Measurements from ENCODE around the gene SUSD1.
"Not testable (repeated sequence)": the region's sequence is repeated elsewhere in the genome, so short reads cannot be mapped to it uniquely, and the experiment has no call there.

SUSD1 gene

DNA sequence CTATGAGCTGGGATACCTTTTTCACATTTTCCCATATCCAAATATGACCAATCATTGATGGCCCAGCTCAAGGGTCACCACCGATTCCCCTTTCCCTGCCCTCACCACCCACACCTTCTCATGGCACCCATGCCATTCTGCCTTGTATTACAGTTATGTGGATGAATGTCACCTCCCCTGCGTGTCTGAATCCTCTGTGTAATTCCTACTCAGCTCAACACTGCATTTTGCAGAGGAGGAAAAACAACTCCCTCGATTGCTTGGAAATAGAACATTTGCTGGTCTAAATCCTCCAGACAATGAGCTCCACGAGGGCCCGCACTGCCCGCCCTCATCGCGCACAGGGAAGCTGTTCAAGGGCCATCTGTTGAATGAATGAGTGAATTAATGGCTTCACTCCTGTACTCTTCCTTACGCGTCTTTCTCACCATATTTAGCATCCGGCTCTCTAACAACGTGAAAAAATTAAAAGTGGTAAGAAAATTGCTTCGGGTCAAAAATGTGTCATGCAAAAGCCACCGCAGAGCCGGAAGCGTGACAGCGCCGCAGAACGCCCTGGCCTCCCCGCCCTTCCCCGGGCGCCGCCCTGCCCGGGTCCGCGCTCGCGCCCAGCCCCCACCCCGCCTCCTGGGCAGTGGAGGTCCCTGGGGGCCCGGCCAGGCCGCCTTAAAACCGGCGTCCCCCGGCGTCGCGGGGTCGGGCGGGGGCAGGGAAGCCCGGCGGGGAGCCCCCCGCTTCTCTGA is 704 bp downstream of the SUSD1 start:
- DNase-seq: peak in 12 of 51 donors; percentile 2 to 40 (median 16)

DNA sequence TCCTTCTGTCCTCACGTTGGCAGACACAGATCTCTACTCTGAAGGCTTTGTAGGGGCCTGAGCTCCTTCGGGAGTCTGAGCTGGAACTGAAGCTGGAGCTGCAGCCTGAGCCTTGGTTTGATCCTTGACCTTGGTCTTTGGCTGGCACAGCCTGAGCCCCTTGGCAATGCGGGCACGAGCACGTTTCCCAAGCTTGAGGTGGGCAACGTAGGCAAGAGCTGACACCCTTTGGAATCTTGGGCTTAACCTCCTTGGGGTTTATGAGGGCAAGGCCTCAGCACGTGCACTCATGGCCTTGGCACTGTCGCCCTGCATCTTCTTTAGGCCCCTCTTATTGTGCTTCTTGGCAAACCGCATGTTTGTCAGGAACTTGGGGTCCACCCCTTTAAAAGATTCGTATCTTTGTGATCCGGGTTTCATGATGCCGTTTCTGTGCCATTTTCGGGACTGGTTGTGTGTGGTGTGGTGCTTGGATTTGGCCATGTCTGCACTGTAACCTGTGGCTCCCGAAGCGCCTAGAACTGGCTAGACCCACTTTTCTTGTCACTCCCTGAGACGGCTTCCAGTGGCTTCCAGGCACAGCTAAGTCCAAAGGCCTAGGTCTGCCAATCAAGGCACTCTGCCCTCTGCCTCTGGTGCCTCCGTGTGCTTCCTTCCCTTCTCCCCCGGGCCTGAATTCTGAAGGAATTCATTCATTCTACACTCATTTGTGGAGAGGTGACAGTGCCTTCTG is 1.4 kb downstream of the SUSD1 start:
- no peak for DNase-seq

DNA sequence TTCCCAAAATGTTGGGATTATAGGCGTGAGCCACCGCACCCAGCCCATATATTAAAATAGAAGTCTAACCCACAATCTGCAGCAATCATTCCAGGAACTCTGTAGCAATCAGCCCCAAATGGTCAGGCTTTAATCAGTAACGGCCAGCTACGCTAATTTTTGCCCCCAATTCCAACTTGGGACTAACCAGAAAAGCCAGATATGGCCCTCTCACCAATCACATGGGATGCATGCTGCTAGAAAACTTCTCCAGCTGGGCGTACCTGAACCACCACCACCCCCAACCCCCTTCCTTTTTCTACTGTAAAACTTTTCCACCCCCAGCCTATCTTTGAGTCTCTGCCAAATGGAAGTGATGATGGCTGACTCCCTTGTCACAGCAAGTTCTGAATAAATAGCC is 4.1 kb downstream of the SUSD1 start:
- DNase-seq: no peak

DNA sequence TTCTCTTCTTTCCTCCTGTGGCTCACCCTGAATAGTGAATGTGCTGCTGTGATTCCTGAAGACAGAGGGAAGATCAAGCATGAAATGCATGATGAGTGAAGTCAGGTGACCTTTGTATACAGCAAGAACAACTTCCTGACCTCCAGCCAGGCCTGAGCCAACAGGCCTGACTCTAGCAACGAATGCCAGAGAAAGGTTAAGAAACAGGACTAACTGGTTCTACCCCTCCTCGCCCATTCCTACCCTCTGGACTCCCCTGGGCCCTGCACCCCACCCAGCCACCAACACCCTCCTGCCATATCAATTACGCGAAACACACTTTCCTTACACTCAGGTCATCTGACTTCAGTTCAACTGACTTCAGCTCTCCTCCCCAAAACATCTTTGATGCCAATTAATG is 4.9 kb downstream of the SUSD1 start:
- no peak for DNase-seq

DNA sequence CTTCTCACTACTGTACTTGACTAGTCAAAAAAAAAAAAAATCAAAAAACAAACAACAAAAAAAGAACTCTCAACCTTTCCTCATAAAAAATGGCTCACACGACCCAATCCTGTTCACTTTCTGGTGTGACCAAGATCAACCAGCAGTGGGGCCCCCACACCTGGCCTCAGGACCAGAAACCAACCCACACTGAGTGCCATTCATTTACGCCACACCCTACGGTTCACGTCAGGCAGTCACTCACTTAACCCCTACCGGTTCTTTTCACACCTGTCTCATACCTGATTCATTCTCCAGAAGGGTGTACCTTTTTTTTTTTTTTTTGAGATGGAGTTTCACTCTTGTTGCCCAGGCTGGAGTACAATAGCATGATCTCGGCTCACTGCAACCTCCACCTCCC is 5.7 kb downstream of the SUSD1 start:
- no peak for DNase-seq

DNA sequence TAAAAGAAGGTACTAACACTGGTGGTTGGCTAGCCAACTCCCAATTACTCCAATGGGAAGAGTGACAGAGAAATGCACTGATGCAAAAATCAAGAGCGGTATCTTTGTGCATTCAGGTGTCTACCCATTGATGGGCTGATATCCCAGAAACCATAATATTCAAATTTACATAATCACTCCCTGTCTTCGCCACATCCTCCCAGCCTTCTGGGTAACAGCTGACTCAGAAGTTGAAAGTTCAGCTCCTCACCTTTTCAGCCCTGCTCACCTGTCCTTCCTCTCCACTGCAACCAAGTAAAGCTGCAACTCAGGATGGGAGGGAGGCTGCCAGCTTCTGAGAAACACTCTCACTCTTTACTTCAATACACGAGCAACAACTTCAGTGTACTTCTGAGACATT is 6.9 kb downstream of the SUSD1 start:
- DNase-seq: no peak

DNA sequence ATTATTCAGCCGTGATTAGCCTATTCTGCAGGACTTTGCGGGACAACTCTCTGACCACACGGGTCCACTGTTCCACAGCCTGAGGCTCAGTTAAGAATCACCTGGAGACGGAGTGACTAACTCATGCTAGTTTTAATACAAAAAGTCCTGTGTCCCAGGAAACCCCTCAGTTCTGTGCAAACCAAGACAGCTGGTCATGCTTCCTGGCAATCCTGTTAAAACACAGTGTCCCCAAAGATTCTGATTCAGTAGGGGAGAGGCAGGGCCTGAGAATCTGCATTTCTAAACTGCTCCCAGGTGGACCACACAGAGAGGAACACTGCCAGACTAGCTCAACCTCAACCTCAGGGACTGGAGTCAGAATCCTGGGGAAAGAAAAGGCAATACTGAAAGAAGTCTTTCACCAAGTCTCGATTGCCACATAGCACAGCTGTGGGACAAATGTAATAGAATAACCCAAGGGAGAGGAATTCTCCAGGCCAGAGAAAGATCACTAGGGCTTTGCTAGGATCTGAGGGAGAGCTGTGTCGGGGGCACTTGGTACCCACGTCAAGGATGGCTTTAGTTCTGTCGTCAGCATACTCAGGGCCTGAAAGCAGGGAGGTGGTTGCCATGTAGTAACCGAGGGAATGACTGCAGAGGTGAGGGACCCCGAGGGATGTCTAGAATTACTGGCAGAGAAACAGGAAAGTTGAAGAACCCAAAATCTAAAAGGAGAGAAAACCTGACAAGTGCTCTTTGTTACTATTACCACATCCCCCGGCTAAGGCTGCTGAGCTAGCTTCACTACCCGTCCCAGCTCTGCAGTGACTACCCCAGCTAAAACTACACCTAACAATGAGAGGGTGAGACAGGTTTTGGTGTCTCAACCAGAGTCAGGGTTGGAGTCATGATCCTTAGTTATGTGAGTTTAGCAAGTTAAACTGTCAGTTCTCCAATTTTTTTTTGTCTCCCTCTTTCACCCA is 8.6 kb downstream of the SUSD1 start:
- DNase-seq: peak in 6 of 51 donors; percentile 5 to 18 (median 14)

DNA sequence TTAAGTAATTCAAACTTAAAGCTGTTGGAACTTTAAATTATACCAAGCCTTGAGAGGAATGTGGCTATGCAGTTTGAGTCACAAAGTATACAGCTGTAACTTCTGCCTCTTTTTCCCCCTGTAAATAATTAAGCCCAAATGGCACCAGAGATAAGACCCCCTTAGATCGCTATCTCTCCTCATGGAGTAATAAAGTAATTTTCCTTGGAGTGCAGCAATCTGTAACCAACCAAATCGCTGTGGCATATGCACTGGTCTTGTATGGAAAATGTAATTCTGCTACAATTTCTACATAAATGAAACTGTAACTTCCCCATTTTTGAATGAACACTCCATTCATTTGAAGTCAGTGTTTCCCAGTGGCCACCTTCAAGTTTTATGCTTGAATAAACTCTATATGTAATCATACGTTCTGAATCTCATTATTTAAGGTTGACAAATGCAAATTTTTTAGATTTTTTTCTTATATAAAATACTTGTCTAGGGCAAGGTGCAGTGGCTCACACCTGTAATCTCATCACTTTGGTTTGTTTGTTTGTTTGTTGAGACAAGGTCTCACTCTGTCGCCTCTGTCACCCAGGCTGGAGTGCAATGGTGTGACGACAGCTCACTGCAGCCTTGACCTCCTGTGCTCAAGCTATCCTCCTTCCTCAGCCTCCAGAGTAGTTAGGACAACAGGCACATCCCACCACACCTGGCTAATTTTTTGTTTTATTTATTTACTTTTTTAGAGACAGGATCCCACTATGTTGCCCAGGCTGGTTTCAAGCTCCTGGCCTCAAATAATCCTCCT is 12.3 kb downstream of the SUSD1 start:
- no peak for DNase-seq

DNA sequence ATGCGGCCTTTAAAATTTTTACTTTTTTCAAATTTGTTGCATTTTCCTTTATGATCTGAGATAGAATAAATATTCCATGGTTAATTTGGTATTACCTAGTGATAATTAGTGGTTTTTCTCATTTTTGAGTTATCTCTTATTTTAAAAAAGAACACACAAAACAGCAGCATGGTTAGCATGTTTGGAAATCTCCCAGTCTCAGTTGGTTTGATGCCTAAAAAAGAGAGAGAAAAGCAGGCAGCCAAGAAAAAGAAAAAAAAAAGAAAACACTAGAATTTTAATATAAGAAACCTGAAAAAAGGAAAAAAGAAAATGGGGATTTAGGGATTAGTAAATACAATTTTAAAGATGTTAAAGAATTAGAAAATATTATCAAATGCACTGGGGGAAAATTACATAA is 15.3 kb downstream of the SUSD1 start:
- DNase-seq: no peak

DNA sequence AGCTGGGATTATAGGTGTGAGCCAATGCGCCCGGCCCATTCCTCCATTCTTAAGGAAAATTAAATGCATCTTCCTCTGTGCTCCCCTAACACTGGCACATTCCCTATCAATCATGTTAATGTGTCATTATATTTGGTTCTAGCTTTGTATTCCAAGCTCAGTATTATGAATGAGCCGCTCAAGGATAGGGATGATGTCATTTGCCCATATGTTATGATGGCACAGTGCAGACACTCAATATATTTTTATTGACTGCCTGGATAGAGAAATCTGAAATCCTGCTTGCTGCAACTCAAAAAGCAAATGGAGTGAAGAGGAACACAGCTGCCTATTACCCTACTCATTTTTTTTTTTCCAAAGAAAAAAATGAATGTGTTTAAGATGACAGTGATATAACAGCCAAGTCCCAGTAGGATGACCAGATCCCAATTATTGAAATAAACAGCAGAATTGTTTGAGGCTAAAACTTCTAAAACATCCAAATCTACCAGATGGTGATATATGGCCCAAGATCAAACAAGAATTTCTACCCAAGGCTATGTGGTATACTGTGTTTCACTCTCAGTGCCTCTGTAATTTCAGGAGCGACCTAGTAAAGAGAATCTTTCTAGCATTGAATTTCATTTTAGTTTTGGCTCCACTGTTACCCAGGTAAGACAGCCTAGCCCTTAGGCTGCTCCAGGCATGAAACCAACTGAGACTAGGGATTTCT is 16.3 kb downstream of the SUSD1 start:
- no peak for DNase-seq

DNA sequence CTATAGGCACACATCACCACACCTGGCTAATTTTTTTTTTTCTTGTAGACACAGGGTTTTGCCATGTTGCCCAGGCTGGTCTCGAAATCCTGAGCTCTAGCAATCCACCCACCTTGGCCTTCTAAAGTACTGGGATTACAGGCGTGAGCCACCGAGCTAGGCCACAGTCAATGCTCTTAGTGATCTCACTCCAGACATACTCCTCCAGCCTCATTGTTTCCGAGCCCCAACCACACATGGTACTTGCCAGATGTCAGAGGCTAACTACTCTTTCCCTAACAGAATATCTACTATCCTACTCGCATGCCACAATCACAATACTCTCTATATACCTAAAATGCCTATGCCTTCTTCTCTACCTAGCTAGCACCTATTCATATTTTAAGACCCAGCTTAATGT is 17.1 kb downstream of the SUSD1 start:
- no peak for DNase-seq

DNA sequence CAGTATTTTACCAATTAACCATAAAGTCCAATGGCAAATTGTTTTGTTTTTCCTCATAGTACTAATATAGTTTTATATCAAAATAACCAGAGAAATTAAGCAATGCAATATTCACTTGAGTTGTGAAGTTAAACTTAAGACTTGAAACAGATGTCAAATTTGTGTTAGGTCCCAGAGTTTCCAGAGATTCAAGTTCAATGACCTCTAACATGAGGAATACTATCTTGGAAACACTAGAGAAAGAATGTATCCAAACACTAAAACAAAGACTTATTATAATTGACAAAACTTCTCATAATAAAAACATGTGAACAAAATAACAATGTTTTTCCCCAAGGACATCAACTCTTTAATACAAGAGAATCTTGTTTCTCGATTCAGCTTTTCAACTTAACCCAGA is 18.0 kb downstream of the SUSD1 start:
- DNase-seq: no peak

DNA sequence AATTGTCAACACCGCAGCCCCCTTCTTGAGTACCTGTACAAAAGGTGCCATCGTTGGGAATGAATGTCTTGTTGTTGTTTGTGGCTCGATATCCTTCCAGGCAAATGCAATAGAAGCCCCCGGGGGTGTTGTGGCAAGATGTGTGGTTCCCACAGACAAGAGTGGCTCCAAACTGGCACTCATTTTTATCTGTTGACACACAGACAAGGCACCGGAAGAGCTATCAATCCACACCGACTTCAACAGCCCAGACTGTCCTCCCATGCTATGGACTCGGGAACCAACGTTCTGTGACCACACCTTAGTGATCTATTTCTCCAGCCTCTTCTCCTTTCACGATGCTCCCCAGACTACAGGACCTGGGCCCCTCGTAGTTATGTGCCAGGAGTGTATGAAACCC is 25.9 kb downstream of the SUSD1 start:
- DNase-seq: no peak

DNA sequence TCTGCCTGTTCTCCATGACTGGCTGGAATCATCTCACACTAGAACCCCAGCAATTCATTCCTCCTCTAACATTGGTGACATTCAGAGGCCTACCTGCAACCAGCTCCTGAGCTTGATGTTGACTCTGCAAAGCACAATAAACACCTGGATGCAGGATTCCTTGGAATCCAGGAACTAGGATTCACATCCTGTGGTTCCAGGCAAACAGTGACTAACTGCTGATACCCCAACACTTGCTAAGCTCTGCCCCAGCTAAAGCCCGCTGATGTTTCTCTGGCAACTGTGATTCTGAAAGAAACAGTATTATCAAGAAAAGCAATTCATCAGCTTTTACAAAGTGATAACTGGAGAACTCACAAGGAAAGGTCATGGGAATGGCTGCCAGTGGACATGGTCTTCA is 29.2 kb downstream of the SUSD1 start:
- DNase-seq: no peak

DNA sequence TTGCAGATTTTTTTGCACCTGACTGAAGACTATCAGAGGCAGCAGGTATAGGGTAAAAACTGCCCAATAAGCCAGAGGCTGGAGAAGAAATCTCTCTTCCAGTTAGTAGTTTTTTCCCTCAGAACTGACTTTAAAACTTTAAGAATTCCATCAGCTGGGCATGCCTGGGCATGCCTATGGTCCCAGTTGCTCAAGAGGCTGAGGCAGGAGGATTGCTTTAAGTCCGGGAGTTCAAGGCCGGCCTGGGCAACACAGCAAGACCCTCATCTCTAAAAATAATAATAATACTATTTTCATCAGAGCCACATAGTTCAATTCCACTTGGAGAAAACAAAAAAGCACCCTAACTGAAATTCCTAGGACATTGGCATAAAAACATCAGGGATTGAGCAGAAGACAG is 30.3 kb downstream of the SUSD1 start:
- no peak for DNase-seq

DNA sequence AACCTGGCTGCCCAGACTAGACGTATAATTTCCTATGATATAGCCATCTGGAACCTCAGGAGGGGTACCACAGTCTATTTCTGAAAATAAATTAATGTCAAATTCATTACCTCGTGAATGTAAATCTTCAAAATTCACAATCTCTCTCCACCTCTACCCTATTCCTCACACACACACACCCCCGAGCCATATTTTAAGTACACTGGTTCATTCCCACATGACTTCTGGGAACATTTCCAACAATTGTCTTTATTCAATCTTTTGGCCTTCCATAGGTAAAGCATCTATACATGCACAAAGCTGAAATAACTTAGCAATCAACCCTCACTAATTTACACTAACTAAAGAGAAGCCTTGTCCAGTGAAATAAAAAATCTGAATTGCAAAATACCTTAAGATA is 32.7 kb downstream of the SUSD1 start:
- no peak for DNase-seq

DNA sequence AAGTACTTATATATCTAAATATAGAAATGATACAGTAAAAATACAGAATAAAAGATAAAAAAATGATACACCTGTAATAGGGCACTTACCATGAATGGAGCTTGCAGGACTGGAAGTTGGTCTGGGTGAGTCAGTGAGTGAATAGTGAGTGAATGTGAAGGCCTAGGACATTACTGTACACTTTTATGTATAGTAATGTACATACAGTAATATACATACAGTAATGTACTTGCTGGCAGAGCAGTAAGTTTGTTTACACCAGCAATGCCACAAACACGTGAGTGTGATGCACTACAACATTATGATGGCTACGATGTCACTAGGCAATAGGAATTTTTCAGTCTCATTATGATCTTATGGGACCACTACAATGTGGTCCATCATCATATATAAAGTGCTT is 34.2 kb downstream of the SUSD1 start:
- DNase-seq: no peak

DNA sequence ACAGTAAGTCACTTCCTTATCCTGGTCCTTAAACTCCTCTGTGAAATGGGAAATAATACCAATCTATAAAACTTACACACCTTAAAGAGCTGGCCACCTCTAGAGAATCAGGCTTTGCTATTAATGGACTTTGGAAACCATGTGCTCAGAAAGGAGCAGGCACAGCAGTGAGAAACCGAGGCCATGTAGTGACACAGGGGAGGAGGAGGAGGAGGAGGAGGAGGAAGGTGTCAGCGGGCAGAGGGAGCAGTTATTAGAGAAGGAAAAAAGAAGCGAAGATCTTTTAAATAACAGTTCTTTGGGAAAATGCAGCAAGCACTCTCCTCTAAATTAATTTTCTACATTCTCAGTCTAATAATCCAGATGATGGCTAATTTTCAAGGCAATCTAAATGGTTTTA is 38.0 kb downstream of the SUSD1 start:
- DNase-seq: no peak

DNA sequence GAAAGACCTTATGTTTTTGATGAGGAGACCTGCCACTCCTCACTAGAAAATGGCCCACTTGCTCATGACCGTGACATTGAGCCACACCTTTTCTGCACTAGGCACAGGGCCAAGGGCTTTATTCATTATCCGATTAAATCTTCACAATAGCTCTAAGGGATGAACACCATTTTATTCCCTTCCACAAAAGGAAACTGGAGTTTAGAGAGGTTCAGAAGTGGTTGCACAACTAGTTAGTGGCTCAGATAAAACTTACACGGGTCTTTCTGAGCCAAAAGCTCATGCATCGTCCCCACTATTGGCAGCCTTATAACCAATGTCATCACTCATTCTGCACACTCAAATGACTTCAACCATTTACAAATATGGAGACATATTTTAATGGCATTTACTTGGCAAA is 39.4 kb downstream of the SUSD1 start:
- no peak for DNase-seq

DNA sequence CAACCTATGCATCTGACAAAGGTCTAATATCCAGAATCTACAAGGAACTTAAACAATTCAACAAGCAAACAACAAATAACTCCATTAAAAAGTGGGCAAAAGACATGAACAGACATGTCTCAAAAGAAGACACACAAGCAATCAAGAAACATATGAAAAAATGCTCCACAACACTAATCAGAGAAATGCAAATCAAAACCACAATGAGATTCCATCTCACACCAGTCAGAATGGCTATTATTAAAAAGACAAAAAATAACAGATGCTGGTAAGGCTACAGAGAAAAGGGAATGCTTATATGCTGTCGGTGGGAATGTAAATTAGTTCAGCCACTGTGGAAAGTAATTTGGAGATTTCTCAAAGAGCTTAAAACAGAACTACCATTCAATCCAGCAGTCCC is 41.3 kb downstream of the SUSD1 start:
- not testable (repeated sequence) for DNase-seq

DNA sequence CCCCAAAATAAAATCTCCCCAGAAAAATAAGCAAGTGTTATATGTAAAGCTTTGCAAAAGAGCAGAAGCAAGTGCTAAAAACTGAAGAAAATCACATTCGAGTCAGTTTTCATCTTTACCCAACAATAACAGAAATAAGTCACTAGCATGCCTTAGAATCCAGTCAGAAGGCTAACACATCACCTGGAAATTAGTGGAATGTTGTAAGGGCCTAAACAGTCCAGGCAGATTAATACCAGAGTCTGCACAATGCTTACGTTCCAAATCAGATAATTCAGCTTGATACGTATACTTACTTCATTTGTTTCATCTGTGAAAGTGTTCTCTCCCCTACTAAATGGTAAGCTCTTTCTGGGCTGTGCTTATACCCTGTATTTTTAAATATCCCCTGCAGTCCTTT is 42.7 kb downstream of the SUSD1 start:
- DNase-seq: no peak
